HCT116 (cell line): ENCODE measurements around the gene PKHD1. TPM values are rescaled to one million over a fixed set of nuclear protein-coding genes. Genes with fewer than 3 reads are reported as not detected.

ENCODE experiments used
- ATAC-seq: fragments of 200-7000 bp; cut with Tn5 transposase; 2 replicates; pipeline ENCODE4 v1.9.1; 2020; ENCODE audit warnings: mild to moderate bottlenecking, moderate library complexity
- BruUV-seq: library from RNA; stranded (reverse); fragments of 400-500 nt; replicated peaks from 2 replicates; lab custom pipeline; 2021; lab: Mats Ljungman, UMichigan
- CTCF ChIA-PET: fragments of 300-600 bp; sonication (Branson Sonifier 250); formaldehyde crosslinking; loops from one replicate; lab custom pipeline; 2021; ENCODE audit warnings: antibody characterized with exemption; lab: Charles Lee
- POLR2A ChIA-PET: fragments of 300-600, 350-600 bp; sonication (Branson Sonifier 250); formaldehyde crosslinking; loops from one replicate; lab custom pipeline; 2021; ENCODE audit warnings: antibody characterized with exemption; lab: Charles Lee
- RAD21 ChIA-PET, 2 experiments: fragments of 300-600 bp; sonication (Branson Sonifier 250); formaldehyde crosslinking; loops; one replicate each; lab custom pipeline; 2023; ENCODE audit warnings: low total read pairs in 2 of 2; ENCODE audit not compliant: uncharacterized antibody in 2 of 2, unreplicated experiment in 2 of 2, low non-redundant PET in 1 of 2; lab: Charles Lee
- DNase-seq: peaks from one replicate; pipeline ENCODE4 v3.0.0-alpha.2; 2010; ENCODE audit warnings: low read depth, low spot score
- H2AFZ ChIP-seq: fragments of 200-600 bp; shearing (Covaris generic), sonication (generic); 2 replicates; pipeline ENCODE4 v1.6.1; 2017; ENCODE audit warnings: low read depth, mixed run types, mixed read lengths, antibody characterized with exemption, low read length; ENCODE audit not compliant: poor library complexity, severe bottlenecking
- H3K27ac ChIP-seq: 2 replicates; pipeline ENCODE4 v1.5.1; 2012; ENCODE audit warnings: low read depth, low read length
- H3K27me3 ChIP-seq: fragments of 200-600 bp; sonication (generic); 2 replicates; pipeline ENCODE4 v1.6.1; 2016; ENCODE audit warnings: mixed run types, low read length, mixed read lengths; ENCODE audit not compliant: insufficient read depth
- H3K36me3 ChIP-seq, 2 experiments: fragments of 200-500 bp in 1 of 2; fragments of 200-600 bp in 1 of 2; sonication (Bioruptor generic) in 1 of 2; sonication (generic) in 1 of 2; 2 replicates each; pipeline versions ENCODE4 v1.5.1 to v1.6.1; 2014 to 2016; ENCODE audit warnings: low read length in 2 of 2, inconsistent platforms in 1 of 2, mixed read lengths in 1 of 2, mixed run types in 1 of 2; ENCODE audit not compliant: insufficient read depth in 2 of 2, control insufficient read depth in 1 of 2
- H3K4me1 ChIP-seq, 2 experiments: fragments of 200-600 bp in 1 of 2; sonication (generic) in 1 of 2; 2 replicates each; pipeline versions ENCODE4 v1.5.1 to v1.6.1; 2012 to 2017; ENCODE audit warnings: low read length in 2 of 2, inconsistent platforms in 1 of 2, mild to moderate bottlenecking in 1 of 2, mixed read lengths in 1 of 2, mixed run types in 1 of 2, moderate library complexity in 1 of 2; ENCODE audit not compliant: insufficient read depth in 2 of 2, control insufficient read depth in 1 of 2
- H3K4me2 ChIP-seq: fragments of 200-600 bp; sonication (generic); 2 replicates; pipeline ENCODE4 v1.6.1; 2017; ENCODE audit warnings: mixed run types, low read length, mixed read lengths
- H3K4me3 ChIP-seq, 2 experiments: fragments of 200-600 bp in 1 of 2; sonication (generic) in 1 of 2; replicated peaks in 1 of 2; 2 replicates each; pipeline ENCODE4 v1.5.1; 2011 to 2016; ENCODE audit warnings: low read length in 2 of 2, control low read depth in 1 of 2, low read depth in 1 of 2, mild to moderate bottlenecking in 1 of 2, mixed read lengths in 1 of 2, mixed run types in 1 of 2
- H3K79me2 ChIP-seq: fragments of 200-600 bp; sonication (generic); 2 replicates; pipeline ENCODE4 v1.6.1; 2017; ENCODE audit warnings: mild to moderate bottlenecking, mixed run types, low read length, moderate library complexity, mixed read lengths; ENCODE audit not compliant: insufficient read depth
- H3K9ac ChIP-seq: fragments of 200-600 bp; sonication (generic); 2 replicates; pipeline ENCODE4 v1.6.1; 2016; ENCODE audit warnings: low read length, mixed read lengths
- H3K9me2 ChIP-seq: fragments of 200-600 bp; sonication (generic), shearing (Covaris generic); 2 replicates; pipeline ENCODE4 v1.6.1; 2017; ENCODE audit warnings: mixed run types, mild to moderate bottlenecking, moderate library complexity; ENCODE audit not compliant: insufficient read depth
- H3K9me3 ChIP-seq, 2 experiments: fragments of 200-500 bp in 1 of 2; fragments of 200-600 bp in 1 of 2; sonication (Bioruptor generic) in 1 of 2; sonication (generic) in 1 of 2; 2 replicates each; pipeline ENCODE4 v1.6.1; 2014 to 2017; ENCODE audit warnings: low read length in 2 of 2, mixed read lengths in 2 of 2, inconsistent platforms in 1 of 2, low read depth in 1 of 2, mild to moderate bottlenecking in 1 of 2, mixed run types in 1 of 2, moderate library complexity in 1 of 2; ENCODE audit not compliant: control insufficient read depth in 1 of 2, insufficient read depth in 1 of 2
- H4K20me1 ChIP-seq: fragments of 200-600 bp; sonication (generic), shearing (Covaris generic); 2 replicates; pipeline ENCODE4 v1.6.1; 2017; ENCODE audit warnings: mixed run types, mild to moderate bottlenecking, moderate library complexity; ENCODE audit not compliant: insufficient read depth
- EGR1 ChIP-seq: IDR thresholded peaks from 2 replicates; pipeline ENCODE4 v1.6.1; 2012; ENCODE audit warnings: low read depth
- ELF1 ChIP-seq: IDR thresholded peaks from 2 replicates; pipeline ENCODE4 v1.6.1; 2012; ENCODE audit warnings: low read depth, borderline replicate concordance
- EZH2 ChIP-seq: fragments of 200-600 bp; sonication (generic); IDR thresholded peaks from 2 replicates; pipeline ENCODE4 v1.6.1; 2017; ENCODE audit warnings: antibody characterized with exemption, mixed run types
- FOSL1 ChIP-seq: IDR thresholded peaks from 2 replicates; pipeline ENCODE4 v1.6.1; 2012; ENCODE audit warnings: low read depth
- POLR2AphosphoS5 ChIP-seq: IDR thresholded peaks from 2 replicates; pipeline ENCODE4 v1.6.1; 2011; ENCODE audit warnings: mild to moderate bottlenecking, low read depth, low read length, moderate library complexity
- REST ChIP-seq: IDR thresholded peaks from 2 replicates; pipeline ENCODE4 v1.6.1; 2012; ENCODE audit warnings: low read depth
- SIN3A ChIP-seq: IDR thresholded peaks from 2 replicates; pipeline ENCODE4 v1.6.1; 2012; ENCODE audit warnings: low read depth
- SP1 ChIP-seq: IDR thresholded peaks from 2 replicates; pipeline ENCODE4 v1.6.1; 2012; ENCODE audit warnings: low read depth
- intact Hi-C: fragments of 100-400 bp; cut with micrococcal nuclease; formaldehyde crosslinking; loops from 2 replicates; pipeline ENCODE4 v1.10.0; 2022
- total RNA-seq: library from RNA; stranded (reverse); gene quantifications from one replicate; pipeline ENCODE4 v1.2.1, GENCODE V29; 2021; ENCODE audit not compliant: unreplicated experiment

Gene PKHD1
- total RNA-seq, 1 experiment from 2014 or later, result not detected

- Histone ChIP-seq H2AFZ (no peak overlapping the region), H3K27ac (no peak overlapping the region), H4K20me1 (no peaks in the 10 kb centered on the region), H3K79me2 (no peaks in the 10 kb centered on the region), H3K9me3 (peaks cover 3 to 18% of the 10 kb centered on the region in 2 experiments; a peak in 2 of 4 replicates), H3K4me3 (no peak overlapping the region), H3K4me1 (no peaks in the 10 kb centered on the region), H3K4me2 (no peak overlapping the region), H3K27me3 (no peaks in the 10 kb centered on the region), H3K36me3 (no peaks in the 10 kb centered on the region), H3K9ac (no peak overlapping the region), H3K9me2 (no peaks in the 10 kb centered on the region)
- BruUV-seq, result no TSS peak
- ATAC-seq (no peak), DNase-seq (no peak)
- intact Hi-C loops, result no loop called here
- TF ChIP-seq FOSL1, result no peak
- TF ChIP-seq ELF1, result no peak
- TF ChIP-seq SP1, result no peak
- no peak for TF ChIP-seq REST
- no peak for TF ChIP-seq SIN3A
- TF ChIP-seq EZH2, result no peak
- POLR2A ChIA-PET, result no interaction called here
- RAD21 ChIA-PET, result no interaction called here
- CTCF ChIA-PET, result no interaction called here
Observed at GRCh38 chr6:51568771-51569170, 518.6 kb downstream of the PKHD1 start.

- intact Hi-C loops, result no loop called here
Observed at GRCh38 chr6:51565472-51565871, 521.9 kb downstream of the PKHD1 start.

More at GRCh38 chr6:51565472-51565871, 521.9 kb downstream of the PKHD1 start:
- Histone ChIP-seq H3K9ac (no peak overlapping the region), H4K20me1 (no peaks in the 10 kb centered on the region), H3K36me3 (no peaks in the 10 kb centered on the region), H3K27ac (no peak overlapping the region), H3K79me2 (no peaks in the 10 kb centered on the region), H2AFZ (no peak overlapping the region), H3K4me3 (no peak overlapping the region), H3K4me1 (no peaks in the 10 kb centered on the region), H3K9me2 (no peaks in the 10 kb centered on the region), H3K4me2 (no peak overlapping the region), H3K9me3 (peaks cover 3 to 14% of the 10 kb centered on the region in 2 experiments; a peak in 2 of 4 replicates), H3K27me3 (no peaks in the 10 kb centered on the region)
- ChIA-PET CTCF (no interaction called here), RAD21 (no interaction called here), POLR2A (no interaction called here)
- DNase-seq, result no peak
- no peak for TF ChIP-seq EGR1
- TF ChIP-seq REST, result no peak
- no peak for TF ChIP-seq POLR2AphosphoS5
- no peak for ATAC-seq
- no TSS peak for BruUV-seq
